ENCODE data around the gene TTC39C.
"Not testable (repeated sequence)": the region's sequence is repeated elsewhere in the genome, so short reads cannot be mapped to it uniquely, and the experiment has no call there.

TTC39C gene

GRCh38 chr18:24054130-24054529, 39.6 kb downstream of the TTC39C start:
- no peak for DNase-seq (ENCODE audit: low read depth)

- no peak for DNase-seq (ENCODE audit: low read depth)
Measured at GRCh38 chr18:24055009-24055804, 40.7 kb downstream of the TTC39C start.

DNA sequence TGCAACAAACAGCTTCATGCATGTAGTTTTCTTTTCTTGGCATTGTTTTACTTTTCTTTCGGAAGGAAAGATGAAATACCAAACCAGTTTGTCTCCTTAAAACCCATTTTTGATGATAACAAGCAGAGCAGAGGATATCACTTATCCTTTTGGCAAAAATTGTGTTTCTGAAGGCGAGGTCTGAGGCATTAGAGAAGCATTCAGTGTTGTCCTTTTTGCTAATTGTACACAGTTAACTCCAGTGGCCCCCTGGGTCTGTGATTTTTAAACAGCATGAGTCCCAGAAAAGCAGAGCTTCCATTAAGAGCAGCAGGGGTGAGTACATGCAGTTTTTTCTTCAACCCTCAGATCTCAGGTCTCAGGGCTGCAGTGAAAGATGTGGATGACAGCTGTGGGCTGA, 41.3 kb downstream of the TTC39C start:
- DNase-seq (ENCODE audit: low read depth): no peak

GRCh38 chr18:24056506-24056905, 42.0 kb downstream of the TTC39C start:
- no peak for DNase-seq (ENCODE audit: low read depth)

- no peak for DNase-seq (ENCODE audit: low read depth)
Measured at GRCh38 chr18:24057804-24058203, 43.2 kb downstream of the TTC39C start.

- not testable (repeated sequence) for DNase-seq (ENCODE audit: low read depth)
Measured at GRCh38 chr18:24059385-24059784, 44.8 kb downstream of the TTC39C start.

- DNase-seq (ENCODE audit: low read depth): no peak
Measured at GRCh38 chr18:24060644-24061043, 46.1 kb downstream of the TTC39C start.

DNA sequence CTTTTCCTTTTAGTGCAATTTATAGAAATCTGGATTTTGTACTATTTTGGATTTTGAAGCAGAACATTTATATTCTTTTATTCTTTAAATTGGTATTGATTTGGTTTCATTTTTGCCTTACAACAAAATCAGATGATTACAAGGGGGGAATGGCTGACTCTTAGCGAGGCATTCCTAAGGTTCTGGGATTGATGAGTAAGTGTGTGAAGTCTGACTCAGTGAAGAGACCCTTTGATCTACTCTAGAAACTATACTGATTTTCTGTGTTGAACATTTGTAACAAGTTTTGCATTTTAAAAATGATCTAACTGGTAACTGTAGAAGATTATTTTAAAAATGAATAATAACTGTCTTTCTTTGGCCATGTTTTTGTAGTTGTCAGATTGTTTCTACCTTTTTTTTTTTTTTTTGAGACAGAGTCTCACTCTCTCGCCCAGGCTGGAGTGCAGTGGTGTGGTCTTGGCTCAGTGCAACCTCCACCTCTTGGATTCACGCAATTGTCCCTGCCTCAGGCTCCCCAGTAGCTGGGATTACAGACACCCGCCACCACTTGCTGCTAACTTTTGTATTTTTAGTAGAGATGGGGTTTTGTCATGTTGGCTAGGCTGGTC, 48.7 kb downstream of the TTC39C start:
- no peak for DNase-seq (ENCODE audit: low read depth)

- no peak for DNase-seq (ENCODE audit: low read depth)
Measured at GRCh38 chr18:24064391-24065100, 50.0 kb downstream of the TTC39C start.

DNA sequence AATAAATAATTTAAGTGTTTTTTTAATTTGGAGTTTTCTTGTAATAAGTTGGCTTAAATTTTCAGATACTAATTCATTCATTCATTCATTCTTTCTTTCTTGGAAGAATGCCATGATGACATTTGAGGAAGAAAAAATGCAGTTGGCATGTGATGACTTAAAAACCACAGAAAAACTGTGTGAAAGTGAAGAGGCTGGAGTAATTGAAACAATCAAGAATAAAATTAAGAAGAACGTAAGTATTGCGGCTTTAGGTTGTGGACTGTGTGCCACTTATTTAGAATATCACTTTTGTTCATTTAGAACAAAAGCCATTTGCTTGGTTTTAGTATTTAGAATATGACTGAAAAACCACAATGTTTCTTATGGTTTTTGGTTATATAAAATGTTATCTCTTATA, 51.4 kb downstream of the TTC39C start:
- no peak for DNase-seq (ENCODE audit: low read depth)

GRCh38 chr18:24068945-24069693, 54.6 kb downstream of the TTC39C start:
- DNase-seq (ENCODE audit: low read depth): no peak

- DNase-seq (ENCODE audit: low read depth): no peak
Measured at GRCh38 chr18:24071029-24071428, 56.5 kb downstream of the TTC39C start.

- DNase-seq (ENCODE audit: low read depth): no peak
Measured at GRCh38 chr18:24071779-24072178, 57.2 kb downstream of the TTC39C start.

DNA sequence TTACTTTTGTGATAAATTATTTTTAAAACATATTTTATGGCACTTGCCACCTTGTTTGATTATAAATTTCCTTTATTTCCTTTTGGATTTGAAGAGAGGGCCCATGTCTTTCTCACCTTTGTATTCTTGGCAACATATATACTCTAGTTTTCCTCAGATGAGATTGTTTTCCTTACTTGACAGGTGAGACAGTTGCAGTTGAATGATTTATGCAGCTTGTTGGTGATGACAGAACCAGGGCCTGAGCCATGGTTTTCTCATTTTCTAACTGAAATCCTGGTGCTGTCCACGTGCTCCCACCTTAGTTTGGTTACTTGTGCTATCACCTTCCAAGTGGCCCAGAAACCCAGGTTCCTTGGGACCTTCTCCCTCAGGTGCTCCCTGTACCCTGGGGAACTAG, 58.2 kb downstream of the TTC39C start:
- no peak for DNase-seq (ENCODE audit: low read depth)

DNA sequence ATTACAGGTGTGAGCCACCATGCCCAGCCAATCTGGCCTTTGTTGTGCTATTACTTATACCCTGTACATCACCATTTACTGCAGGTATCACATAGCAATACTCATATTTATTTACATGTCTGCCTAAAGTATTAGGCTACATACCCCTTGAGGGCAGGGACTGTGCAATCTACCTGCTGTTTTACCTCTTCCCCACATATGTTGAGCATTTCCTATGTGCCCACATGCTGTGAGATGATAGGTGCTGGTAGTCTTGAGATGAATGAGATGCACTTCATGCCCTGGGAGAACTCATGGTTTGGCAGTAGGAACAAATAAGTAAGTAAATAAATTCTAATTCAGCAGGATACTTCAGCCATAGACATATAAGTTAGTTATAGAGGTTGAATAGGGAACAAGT, 59.2 kb downstream of the TTC39C start:
- DNase-seq (ENCODE audit: low read depth): no peak

- not testable (repeated sequence) for DNase-seq (ENCODE audit: low read depth)
Measured at GRCh38 chr18:24074757-24075156, 60.2 kb downstream of the TTC39C start.

DNA sequence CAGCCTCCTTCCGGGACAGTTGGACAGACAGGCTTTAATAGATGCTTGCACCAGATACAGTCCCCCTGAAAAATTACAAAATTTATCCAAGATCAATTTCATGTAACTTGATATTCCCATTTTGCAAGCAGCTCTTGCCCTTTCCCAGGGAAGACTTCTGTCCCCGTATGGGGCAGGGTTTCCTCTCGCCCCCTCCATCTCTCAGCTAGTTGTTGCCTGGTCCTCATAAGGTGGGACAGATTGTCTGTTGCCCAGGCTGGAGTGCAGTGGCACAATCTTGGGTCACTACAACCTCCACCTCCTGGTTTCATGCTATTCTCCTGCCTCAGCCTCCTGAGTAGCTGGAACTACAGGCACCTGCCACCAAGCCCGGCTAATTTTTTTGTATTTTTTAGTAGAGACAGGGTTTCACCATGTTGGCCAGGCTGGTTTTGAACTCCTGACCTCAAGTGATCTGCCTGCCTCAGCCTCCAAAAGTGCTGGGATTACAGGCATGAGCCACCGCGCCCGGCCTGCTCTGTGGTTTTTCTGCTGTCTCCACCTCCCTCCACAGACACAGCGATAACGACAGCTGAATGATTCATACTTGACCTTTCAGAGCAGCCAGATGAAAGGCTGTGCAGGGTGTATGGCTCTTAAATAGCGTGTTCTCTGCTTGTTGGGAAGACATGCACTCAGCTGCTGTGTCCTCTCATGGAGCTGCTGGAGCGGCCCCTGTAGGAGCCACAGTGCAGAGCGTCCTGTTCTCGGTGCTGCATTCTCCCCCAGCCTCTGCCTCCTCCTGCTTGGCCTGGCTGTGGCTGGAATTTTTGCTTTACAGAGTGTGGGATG, 61.4 kb downstream of the TTC39C start:
- DNase-seq (ENCODE audit: low read depth): peak; percentile 86

- DNase-seq (ENCODE audit: low read depth): no peak
Measured at GRCh38 chr18:24076950-24077349, 62.4 kb downstream of the TTC39C start.

GRCh38 chr18:24078391-24078790, 63.8 kb downstream of the TTC39C start:
- no peak for DNase-seq (ENCODE audit: low read depth)

GRCh38 chr18:24080861-24081260, 66.3 kb downstream of the TTC39C start:
- no peak for DNase-seq (ENCODE audit: low read depth)

DNA sequence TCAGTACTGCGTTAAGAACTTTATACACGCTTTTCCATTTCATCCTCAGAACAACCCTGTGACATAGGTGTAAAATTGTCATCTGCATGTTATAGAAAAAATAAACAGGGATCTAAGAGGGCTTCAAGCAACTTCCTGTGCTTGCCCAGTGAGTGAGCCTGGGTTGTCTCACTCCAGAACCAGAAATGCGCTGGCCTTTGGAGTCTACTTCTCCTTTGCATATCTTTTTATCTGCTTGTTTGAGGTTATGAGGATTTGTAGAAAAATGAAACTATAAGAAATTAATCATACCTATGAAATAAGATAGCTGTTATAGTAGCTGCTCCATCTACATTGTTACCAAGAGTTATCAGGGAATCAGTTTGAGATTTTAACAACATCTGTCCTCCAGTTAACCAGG, 69.0 kb downstream of the TTC39C start:
- DNase-seq (ENCODE audit: low read depth): no peak

GRCh38 chr18:24086082-24086481, 71.5 kb downstream of the TTC39C start:
- no peak for DNase-seq (ENCODE audit: low read depth)
